Small intestine (tissue), 7 donors: ENCODE measurements around the gene TMEM238L. TPM values are rescaled to one million over a fixed set of nuclear protein-coding genes. Genes with fewer than 3 reads are reported as not detected.

Experiments
- DNase-seq, 2 donors: peaks; one replicate each; pipeline versions ENCODE4 v3.0.0 to v3.0.0-alpha.2; 2013
- FAIRE-seq: peaks from 2 replicates; lab custom pipeline; 2012; peaks lifted over from hg19 to GRCh38; lab: Jason Lieb, UNC
- H3K27ac ChIP-seq, 3 donors: one replicate each; pipeline ENCODE4 v1.5.1; 2013; ENCODE audit warnings: low read length in 2 of 3, mild to moderate bottlenecking in 2 of 3, control low read depth in 1 of 3, inconsistent platforms in 1 of 3, low read depth in 1 of 3, moderate library complexity in 1 of 3
- H3K27me3 ChIP-seq, 3 donors: one replicate each; pipeline ENCODE4 v1.6.1; 2013; ENCODE audit warnings: low read length in 3 of 3, inconsistent platforms in 1 of 3; ENCODE audit not compliant: control insufficient read depth in 3 of 3, insufficient read depth in 3 of 3
- H3K36me3 ChIP-seq, 3 donors: one replicate each; pipeline ENCODE4 v1.6.1; 2013; ENCODE audit warnings: low read length in 3 of 3, inconsistent platforms in 1 of 3, low read depth in 1 of 3, mild to moderate bottlenecking in 1 of 3, moderate library complexity in 1 of 3; ENCODE audit not compliant: control insufficient read depth in 3 of 3, insufficient read depth in 2 of 3
- H3K4me1 ChIP-seq, 3 donors: one replicate each; pipeline ENCODE4 v1.6.1; 2013; ENCODE audit warnings: low read length in 2 of 3, inconsistent platforms in 1 of 3, low read depth in 1 of 3, mild to moderate bottlenecking in 1 of 3, moderate library complexity in 1 of 3; ENCODE audit not compliant: control insufficient read depth in 3 of 3, insufficient read depth in 2 of 3
- H3K4me3 ChIP-seq, 3 donors: one replicate each; pipeline ENCODE4 v1.5.1; 2013; ENCODE audit warnings: low read length in 3 of 3, control low read depth in 1 of 3, inconsistent platforms in 1 of 3, low read depth in 1 of 3, mild to moderate bottlenecking in 1 of 3, moderate library complexity in 1 of 3
- H3K9me3 ChIP-seq, 2 donors: one replicate each; pipeline ENCODE4 v1.6.1; 2013; ENCODE audit warnings: low read depth in 1 of 2, low read length in 1 of 2; ENCODE audit not compliant: control insufficient read depth in 2 of 2, insufficient read depth in 1 of 2
- WGBS, 3 donors: extraction: QIAGEN DNeasy Blood & Tissue Kit; methylation state at CpG; one replicate each; pipeline ENCODE4 v1.1.7; 2013; 5-methylcytosine and 5-hydroxymethylcytosine counted together
- polyA plus RNA-seq, 4 donors: library from polyadenylated mRNA; stranded (reverse) in 3 of 4; unstranded in 1 of 4; fragments of 200-250 nt in 3 of 4; fragments of 120-200 nt in 1 of 4; gene quantifications; one replicate each; pipeline versions ENCODE4 v1.2.1 to v1.2.3, GENCODE V29; 2013
- donor health status: healthy with polysubstance abuse.
- donor health status: control.
- donor health status: control.
- donor health status: Bipolar disorder and iron deficiency.
- donor health status: healthy.

Gene TMEM238L
- polyA plus RNA-seq, 4 donors, result 6.0 to 26.8 (median 20.6) TPM

- FAIRE-seq (no peak), DNase-seq (peak; percentile 69)
- peaks cover 0 to 16% (median 6%) of the 10 kb centered on the region in 3 donors for H3K36me3 ChIP-seq
- no peak overlapping the region for H3K4me3 ChIP-seq
- peak overlapping the region; percentile 47 to 73 (median 47) for H3K27ac ChIP-seq
- no peaks in the 10 kb centered on the region for H3K27me3 ChIP-seq
- peaks cover 0 to 68% (median 2%) of the 10 kb centered on the region in 3 donors for H3K4me1 ChIP-seq
- no peaks in the 10 kb centered on the region for H3K9me3 ChIP-seq
- WGBS, 3 donors, result 8 to 51% (median 33%) methylated on average over 8 of the region's 8 CpGs
These were observed 11.7 kb downstream of the TMEM238L start for GRCh38 chr17:10792151-10792550.

GRCh38 chr17:10790491-10791401 is 13.2 kb downstream of the TMEM238L start:
- FAIRE-seq (no peak), DNase-seq (no peak)
- no peak overlapping the region for H3K4me3 ChIP-seq
- WGBS, 3 donors, result 74 to 82% (median 74%) methylated on average over 9 of the region's 9 CpGs
- H3K27ac ChIP-seq, result peak overlapping the region in 1 of 3 donors; percentile 44
- peaks cover 0 to 70% (median 2%) of the 10 kb centered on the region in 3 donors for H3K4me1 ChIP-seq
- peaks cover 0 to 16% (median 6%) of the 10 kb centered on the region in 3 donors for H3K36me3 ChIP-seq
- H3K27me3 ChIP-seq, result no peaks in the 10 kb centered on the region
- H3K9me3 ChIP-seq, result no peaks in the 10 kb centered on the region

GRCh38 chr17:10789694-10790271 is 14.1 kb downstream of the TMEM238L start:
- H3K27me3 ChIP-seq, result no peaks in the 10 kb centered on the region
- no peak overlapping the region for H3K4me3 ChIP-seq
- 65 to 69% (median 69%) methylated on average over 4 of the region's 4 CpGs for WGBS, 3 donors
- no peaks in the 10 kb centered on the region for H3K9me3 ChIP-seq
- peak overlapping the region in 2 of 3 donors; percentile 2 to 44 for H3K27ac ChIP-seq
- DNase-seq (peak in 1 of 2 donors; percentile 60), FAIRE-seq (no peak)
- H3K36me3 ChIP-seq, result peaks cover 0 to 7% (median 3%) of the 10 kb centered on the region in 3 donors
- H3K4me1 ChIP-seq, result peaks cover 0 to 76% (median 2%) of the 10 kb centered on the region in 3 donors

- Histone ChIP-seq H3K4me1 (peaks cover 0 to 56% (median 6%) of the 10 kb centered on the region in 3 donors), H3K36me3 (peaks cover 0 to 5% (median 0%) of the 10 kb centered on the region in 3 donors), H3K27me3 (peaks cover 0 to 2% (median 0%) of the 10 kb centered on the region in 3 donors), H3K27ac (peak overlapping the region in 2 of 3 donors; percentile 6 to 52), H3K9me3 (peaks cover 0 to 4% of the 10 kb centered on the region in 2 donors), H3K4me3 (no peak overlapping the region)
- DNase-seq (no peak), FAIRE-seq (no peak)
- WGBS, 3 donors, result 82 to 86% (median 84%) methylated on average over 5 of the region's 5 CpGs
These were observed 16.4 kb downstream of the TMEM238L start for GRCh38 chr17:10787306-10788045.

GRCh38 chr17:10785295-10785694 is 18.6 kb downstream of the TMEM238L start:
- no peak for FAIRE-seq
- no peaks in the 10 kb centered on the region for H3K36me3 ChIP-seq
- peak in 1 of 2 donors; percentile 86 for DNase-seq
- H3K27ac ChIP-seq, result peak overlapping the region in 2 of 3 donors; percentile 33 to 58
- no peak overlapping the region for H3K4me3 ChIP-seq
- H3K9me3 ChIP-seq, result peaks cover 0 to 4% of the 10 kb centered on the region in 2 donors
- peaks cover 0 to 42% (median 6%) of the 10 kb centered on the region in 3 donors for H3K4me1 ChIP-seq
- 33 to 54% (median 33%) methylated on average over 2 of the region's 2 CpGs for WGBS, 3 donors
- peaks cover 0 to 2% (median 0%) of the 10 kb centered on the region in 3 donors for H3K27me3 ChIP-seq

GRCh38 chr17:10779609-10780008 is 24.3 kb downstream of the TMEM238L start:
- 51 to 65% (median 60%) methylated on average over 2 of the region's 2 CpGs for WGBS, 3 donors
- Histone ChIP-seq H3K36me3 (no peaks in the 10 kb centered on the region), H3K9me3 (peaks cover 0 to 16% of the 10 kb centered on the region in 2 donors), H3K27ac (no peak overlapping the region), H3K4me3 (no peak overlapping the region), H3K27me3 (peaks cover 0 to 2% (median 0%) of the 10 kb centered on the region in 3 donors), H3K4me1 (peaks cover 0 to 8% (median 6%) of the 10 kb centered on the region in 3 donors)
- DNase-seq, result peak in 1 of 2 donors; percentile 44
- FAIRE-seq, result no peak

- Histone ChIP-seq H3K9me3 (peaks cover 0 to 14% of the 10 kb centered on the region in 2 donors), H3K4me1 (peaks cover 0 to 8% (median 3%) of the 10 kb centered on the region in 3 donors), H3K27me3 (no peaks in the 10 kb centered on the region), H3K36me3 (no peaks in the 10 kb centered on the region), H3K27ac (peak overlapping the region in 1 of 3 donors; percentile 85), H3K4me3 (no peak overlapping the region)
- peak in 1 of 2 donors; percentile 41 for DNase-seq
- FAIRE-seq, result no peak
- WGBS, 3 donors, result 10 to 65% (median 40%) methylated on average over 6 of the region's 6 CpGs
These were observed 26.0 kb downstream of the TMEM238L start for GRCh38 chr17:10777890-10778289.
